Thyroid gland (tissue), 4 donors: Measurements from ENCODE around the gene KRT85.

ENCODE experiments used
- CTCF ChIP-seq, 6 experiments: fragments of 200-600 bp in 3 of 6; fragments of 450-650 bp in 3 of 6; sonication (generic) in 3 of 6; IDR thresholded peaks; one replicate each; pipeline ENCODE4 v1.5.1; 2016 to 2019; ENCODE audit warnings: antibody characterized with exemption in 6 of 6, mild to moderate bottlenecking in 2 of 6, inconsistent platforms in 1 of 6, moderate library complexity in 1 of 6
- POLR2A ChIP-seq, 2 donors: fragments of 450-650 bp; IDR thresholded peaks; one replicate each; pipeline ENCODE4 v1.6.1; 2017; ENCODE audit warnings: antibody characterized with exemption in 2 of 2, mild to moderate bottlenecking in 2 of 2, moderate library complexity in 1 of 2

- TF ChIP-seq CTCF (IDR thresholded peaks at IDR 0.05) (no peak), POLR2A (IDR thresholded peaks at IDR 0.05) (no peak)
Observed at GRCh38 chr12:52316701-52317100, 50.6 kb downstream of the KRT85 start.
